Neural cell (in vitro differentiated cells): ENCODE measurements around the gene CARD9.
"Not testable (repeated sequence)": the region's sequence is repeated elsewhere in the genome, so short reads cannot be mapped to it uniquely, and the experiment has no call there.

Experiments used
- CTCF ChIP-seq: fragments of 450-650 bp; IDR thresholded peaks from 2 replicates; pipeline ENCODE4 v1.5.1; 2014; ENCODE audit warnings: antibody characterized with exemption, mild to moderate bottlenecking, moderate library complexity; ENCODE audit not compliant: poor library complexity, severe bottlenecking
- EP300 ChIP-seq: fragments of 450-650 bp; conservative IDR thresholded peaks from 2 replicates; pipeline ENCODE4 v1.6.1; 2014; ENCODE audit warnings: antibody characterized with exemption, mild to moderate bottlenecking, moderate library complexity; ENCODE audit not compliant: poor library complexity, severe bottlenecking
- EZH2 ChIP-seq: fragments of 200-600, 300-800 bp; shearing (Covaris generic), sonication (generic); IDR thresholded peaks from 2 replicates; pipeline ENCODE4 v1.6.1; 2014; ENCODE audit warnings: antibody characterized with exemption, low read length, borderline replicate concordance, mild to moderate bottlenecking; ENCODE audit not compliant: insufficient read depth, poor library complexity, severe bottlenecking
- POLR2AphosphoS5 ChIP-seq: IDR thresholded peaks from 2 replicates; pipeline ENCODE4 v1.6.1; 2012
- REST ChIP-seq: IDR thresholded peaks from 2 replicates; pipeline ENCODE4 v1.6.1; 2012; ENCODE audit warnings: borderline replicate concordance
- SMC3 ChIP-seq: fragments of 450-650 bp; conservative IDR thresholded peaks from 2 replicates; pipeline ENCODE4 v1.6.1; 2014; ENCODE audit warnings: antibody characterized with exemption, mild to moderate bottlenecking, moderate library complexity; ENCODE audit not compliant: poor library complexity

DNA sequence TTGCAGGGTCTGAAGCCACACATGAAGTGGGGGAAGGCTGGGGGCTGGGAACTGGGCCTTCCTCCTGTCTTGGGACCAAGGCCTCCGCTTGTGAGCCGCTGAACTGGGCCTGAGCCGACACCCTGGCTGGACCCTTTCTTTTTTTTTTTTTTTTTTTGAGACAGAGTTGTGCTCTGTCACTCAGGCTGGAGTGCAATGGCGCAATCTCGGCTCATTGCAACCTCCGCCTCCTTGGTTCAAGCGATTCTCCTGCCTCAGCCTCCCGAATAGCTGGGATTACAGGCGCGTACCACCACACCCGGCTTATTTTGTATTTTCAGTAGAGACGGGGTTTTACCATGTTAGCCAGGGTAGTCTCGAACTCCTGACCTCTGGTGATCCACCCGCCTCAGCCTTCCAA is 54.2 kb downstream of the CARD9 start:
- TF ChIP-seq SMC3, CTCF, EZH2, REST, EP300, POLR2AphosphoS5: not testable (repeated sequence)
